NCI-H1694 treated with DMSO at 0.1 percent for 48 hours (cell line): Measurements from ENCODE around the gene KLRG1.

Experiments
- DNase-seq: peaks from one replicate; lab custom pipeline; 2025; lab: John Stamatoyannopoulos, UW

The KLRG1 gene

DNA sequence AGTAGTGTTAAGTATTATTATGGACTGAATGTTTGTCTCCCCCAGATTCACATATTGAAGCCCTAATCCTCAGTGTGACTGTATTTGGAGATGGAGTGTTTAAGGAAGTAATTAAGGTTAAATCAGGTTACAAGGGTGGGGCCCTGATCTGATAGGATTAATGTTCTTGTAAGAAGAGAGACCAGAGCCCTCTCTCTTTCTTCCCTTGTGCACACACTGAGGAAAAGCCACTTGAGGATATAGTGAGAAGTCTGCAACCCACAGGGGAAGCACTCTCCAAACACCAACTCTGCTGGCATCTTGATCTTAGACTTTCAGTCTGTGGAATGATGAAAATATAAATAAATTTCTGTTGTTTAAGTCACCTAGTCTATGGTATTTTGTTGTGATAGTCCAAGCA is 2.2 kb upstream of the KLRG1 start:
- DNase-seq = no peak

DNA sequence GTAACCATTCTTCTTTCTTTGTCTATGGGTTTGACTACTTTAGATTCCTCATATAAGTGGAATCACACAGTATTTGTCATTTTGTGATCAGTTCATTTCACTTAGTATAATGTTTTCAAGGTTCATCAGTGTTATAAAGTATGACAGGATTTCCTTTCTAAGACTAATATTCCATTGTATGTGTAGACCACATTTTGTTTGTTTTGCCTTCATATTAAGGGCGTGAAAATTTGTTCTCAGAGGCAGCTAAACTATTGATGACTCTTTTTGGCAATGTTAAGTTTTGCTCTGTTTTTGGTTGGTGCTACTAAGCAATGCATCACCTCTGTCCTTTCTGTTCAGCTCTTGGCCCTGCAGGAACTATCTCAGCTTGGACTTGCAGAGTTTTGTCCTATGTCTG is 1.7 kb upstream of the KLRG1 start:
- DNase-seq = no peak

DNA sequence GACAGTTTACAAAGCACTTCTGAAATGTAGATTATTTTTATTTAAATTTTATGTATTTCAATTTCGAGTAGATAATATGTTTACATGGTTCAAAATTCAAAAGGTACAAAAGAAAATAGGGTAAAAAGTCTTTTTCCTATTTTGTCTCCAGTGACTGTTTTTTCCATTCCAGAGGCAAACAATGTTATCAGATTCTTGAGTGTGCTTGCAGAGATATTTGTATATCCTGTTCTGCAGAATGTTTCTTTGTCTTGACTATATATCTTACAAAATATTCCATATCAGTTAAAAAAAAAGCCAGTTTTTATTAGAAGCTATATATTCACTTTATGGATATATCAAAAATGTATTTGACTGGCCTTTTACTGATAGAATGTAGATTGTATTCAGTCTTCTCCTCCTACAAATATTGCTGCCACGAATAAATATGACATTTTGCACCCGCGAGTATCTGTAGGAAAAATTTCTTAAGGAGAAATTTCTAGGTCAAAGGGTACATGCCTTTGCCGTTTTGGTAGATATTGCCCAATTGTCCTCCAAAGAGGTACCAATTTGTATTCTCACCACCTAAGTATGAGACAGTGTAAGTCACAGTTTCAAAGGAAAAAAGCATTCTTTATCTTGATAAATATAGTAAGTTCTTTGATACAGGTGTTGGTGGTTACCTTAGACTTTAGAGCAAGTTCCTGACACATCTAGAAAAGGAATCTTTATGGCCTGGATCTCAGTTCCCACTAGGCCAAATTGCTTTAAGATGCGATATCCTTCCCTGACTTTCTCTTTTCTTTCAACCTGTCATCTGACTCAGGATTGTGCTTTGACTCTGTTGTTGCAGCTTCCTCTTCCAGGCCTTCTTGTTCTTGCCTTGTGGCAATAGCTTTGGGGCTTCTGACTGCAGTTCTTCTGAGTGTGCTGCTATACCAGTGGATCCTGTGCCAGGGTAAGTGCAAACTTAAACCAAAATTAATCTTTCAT is 2.3 kb downstream of the KLRG1 start:
- no peak for DNase-seq

DNA sequence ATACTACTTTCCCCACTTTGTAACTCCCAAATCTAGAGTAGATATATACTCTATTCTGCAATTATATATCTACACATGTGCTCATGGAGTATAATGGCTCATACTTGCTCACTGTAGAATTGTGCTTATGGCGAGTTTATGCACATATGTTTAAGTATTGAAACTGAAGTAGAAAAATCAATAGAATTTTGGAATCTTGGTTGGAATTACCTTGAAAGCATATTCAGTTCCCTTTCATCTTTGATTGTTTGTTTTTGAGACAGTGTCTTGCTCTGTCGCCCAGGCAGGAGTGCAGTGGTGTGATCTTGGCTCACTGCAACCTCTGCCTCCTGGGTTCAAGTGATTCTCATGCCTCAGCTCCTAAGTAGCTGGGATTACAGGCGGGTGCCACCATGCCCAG is 4.5 kb downstream of the KLRG1 start:
- DNase-seq = no peak

DNA sequence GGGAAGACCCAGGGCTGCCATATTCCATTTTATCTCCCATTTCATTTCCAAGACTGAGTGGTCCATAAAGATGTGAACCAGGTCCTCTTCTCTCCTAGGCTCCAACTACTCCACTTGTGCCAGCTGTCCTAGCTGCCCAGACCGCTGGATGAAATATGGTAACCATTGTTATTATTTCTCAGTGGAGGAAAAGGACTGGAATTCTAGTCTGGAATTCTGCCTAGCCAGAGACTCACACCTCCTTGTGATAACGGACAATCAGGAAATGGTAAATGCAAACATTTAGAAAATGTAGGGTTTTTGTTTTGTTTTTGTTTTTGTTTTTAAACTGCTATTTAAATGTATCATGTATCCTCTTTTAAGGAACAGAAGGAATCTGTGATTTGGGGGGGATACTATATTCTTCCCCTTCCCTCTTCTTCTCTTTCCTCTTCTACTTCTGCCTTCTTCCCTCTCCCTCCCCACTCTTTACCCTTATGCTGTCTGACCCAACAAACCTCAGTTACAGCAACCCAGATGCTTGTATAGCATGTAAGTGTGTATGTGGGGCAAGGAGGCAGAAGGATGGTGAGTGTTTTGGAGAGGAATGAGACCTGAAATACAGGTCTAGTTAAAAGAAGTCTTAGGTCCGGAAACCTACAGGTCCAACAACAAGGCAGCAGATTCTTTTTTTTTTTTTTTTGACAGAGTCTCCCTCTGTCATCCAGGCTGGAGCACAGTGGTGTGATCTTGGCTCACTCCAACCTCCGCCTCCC is 5.9 kb downstream of the KLRG1 start:
- no peak for DNase-seq

DNA sequence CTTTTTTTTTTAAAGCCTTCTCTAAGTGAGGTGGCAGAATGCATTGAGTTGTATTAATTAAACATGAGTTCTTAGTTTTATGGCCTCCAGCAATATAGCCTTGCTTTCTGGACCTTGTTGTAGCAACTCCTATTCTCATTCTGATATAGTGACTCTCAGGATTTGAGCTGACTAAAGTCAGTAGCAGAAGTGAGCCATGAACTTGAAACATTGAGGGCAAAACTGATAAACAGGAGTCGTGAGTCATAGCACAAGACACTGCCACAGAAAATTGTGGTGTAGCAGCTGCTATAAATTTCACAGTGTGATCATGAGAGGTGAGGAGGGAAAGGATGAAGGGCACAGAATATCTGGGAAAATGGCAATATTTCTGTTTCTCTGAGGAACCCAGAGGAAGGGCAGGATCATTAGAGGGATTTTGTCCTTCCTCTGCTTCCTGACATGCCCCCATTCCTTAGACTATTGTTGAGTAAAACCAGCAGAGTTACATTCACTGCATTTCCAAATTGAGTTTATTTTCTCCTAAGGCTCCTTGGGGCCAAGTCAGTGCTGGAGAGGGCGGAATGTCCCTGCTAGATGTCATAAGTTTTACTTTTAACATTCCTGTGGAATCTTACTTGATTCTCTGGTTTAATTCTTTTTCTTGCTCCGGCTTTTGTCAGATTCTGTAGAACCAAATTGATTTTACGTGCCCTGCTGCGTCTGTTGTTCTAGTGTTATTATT is 7.5 kb downstream of the KLRG1 start:
- DNase-seq = no peak

DNA sequence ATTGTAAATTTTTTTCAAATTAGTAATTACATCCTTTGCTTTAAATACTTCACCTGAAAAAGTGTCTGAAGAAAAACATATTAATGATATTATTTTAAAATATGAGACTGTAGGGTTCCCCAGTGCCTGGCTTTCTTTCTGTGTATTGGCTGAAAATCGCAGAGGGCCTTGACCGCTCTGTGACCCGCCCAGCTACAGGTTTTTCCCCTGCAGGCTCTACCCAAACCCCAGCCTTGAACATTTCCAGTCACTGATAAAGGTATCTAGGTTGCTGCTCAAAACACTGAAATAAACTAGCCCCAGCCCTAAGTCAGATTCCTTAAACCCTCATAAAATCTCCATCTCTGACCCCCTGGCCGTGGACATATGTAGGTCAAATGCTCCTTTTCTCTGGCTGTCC is 11.9 kb downstream of the KLRG1 start:
- no peak for DNase-seq

DNA sequence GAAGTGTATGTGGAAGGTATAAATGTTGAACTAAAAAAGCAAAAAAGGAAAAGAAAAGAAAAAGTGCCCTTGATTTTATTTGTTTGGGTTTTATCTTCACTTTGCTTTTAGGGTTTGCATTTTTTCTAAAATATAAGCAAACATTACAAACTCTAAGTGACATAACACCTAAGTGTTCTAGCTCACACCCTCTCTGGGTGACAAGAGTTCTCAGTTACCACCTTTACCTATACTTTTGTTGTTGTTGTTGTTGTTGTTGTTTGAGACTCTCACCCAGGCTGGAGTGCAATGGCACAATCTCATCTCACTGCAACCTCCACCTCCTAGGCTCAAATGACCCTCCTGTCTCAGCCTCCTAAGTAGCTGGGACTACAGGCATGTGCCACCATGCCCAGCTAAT is 13.0 kb downstream of the KLRG1 start:
- no peak for DNase-seq

DNA sequence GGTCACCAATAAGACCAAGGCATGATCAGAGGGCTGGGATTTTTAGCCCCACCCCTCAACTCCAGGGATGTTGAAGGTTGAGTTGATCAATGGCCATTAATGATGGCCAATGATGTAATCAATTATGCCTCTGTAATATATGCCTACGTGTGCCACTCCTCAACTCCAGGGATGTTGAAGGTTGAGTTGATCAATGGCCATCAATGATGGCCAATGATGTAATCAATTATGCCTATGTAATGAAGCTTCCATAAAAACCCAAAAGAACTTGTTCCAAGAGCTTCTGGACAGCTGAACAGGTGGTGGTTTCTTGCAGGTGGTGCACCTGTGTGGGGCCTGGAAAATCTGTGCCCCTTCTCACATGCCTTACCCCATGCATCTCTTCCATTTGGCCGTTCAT is 33.2 kb downstream of the KLRG1 start:
- no peak for DNase-seq

DNA sequence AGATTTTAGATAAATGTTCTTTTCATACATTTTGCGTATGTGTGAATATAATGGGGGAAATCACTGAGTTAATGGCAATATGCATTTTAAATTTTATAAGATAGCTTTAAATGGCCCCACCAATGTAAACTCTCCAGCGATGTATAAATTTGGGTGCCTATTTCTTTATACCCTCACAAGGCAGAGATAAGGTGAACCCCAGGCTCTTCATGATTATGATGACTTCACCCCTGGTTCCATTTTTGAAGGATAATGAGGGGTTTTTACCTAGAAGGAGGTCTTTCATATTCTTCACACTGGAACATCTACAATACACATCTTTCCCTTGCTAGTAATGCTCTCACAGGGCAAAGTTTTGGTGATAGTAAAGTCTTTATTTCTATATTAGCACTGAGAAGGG is 35.2 kb downstream of the KLRG1 start:
- no peak for DNase-seq

DNA sequence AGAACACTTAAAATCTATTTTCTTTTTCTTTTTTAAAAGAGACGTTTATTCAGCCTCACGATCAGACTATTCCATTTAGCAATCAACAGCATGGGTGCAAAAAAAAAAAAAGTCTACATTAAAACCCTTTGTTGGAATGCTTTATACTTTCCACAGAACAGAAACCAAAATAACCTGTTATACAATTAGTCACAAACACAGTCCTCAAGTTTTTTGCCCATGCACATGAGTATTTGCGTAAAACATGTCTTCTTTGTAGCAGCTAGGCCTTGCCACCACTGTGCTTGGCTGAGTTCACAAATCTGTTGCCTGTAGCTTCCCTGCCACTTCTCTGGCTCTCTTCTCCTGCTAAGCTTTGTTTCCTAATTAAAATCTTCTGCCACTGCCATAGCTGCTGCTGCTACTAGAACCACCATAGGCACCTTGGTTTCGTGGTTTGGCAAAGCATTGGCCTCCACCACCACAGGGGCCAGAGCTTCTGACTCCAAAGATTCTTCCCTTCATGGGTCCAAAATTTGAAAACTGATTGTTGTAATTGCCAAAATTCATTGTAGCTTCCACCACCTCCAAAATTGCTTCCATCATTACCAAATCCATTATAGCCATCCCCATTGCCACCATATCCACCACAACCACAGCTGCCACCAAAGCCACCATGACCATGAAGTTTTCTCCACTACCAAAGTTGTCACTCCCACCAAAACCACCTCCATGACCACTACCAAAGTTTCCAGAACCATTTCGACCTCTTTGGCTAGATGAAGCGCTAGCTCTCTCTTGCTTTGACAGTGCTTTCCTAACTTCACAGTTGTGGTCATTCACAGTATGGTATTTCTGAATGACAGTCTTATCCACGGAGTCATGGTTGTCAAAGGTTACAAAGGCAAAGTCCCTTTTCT is 38.1 kb downstream of the KLRG1 start:
- DNase-seq = no peak

DNA sequence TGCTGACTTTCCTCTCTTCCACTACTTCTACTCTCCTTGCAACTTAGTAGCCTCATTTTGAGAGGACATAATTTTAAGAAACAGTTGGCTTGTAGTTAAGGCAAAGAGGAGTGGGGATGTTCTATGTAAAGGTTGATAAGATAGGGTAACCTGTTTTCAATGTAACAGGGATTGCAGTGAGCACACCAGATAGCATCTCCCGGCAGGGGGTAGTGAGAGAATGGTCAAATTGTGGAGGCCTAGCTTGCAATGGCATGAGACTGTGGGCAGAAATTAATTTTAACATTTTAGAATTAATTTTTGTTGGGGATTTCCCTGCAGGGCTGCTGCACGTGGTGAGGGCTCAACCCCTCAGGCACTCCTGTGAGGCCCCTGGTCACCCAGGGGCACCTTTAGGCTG is 41.4 kb downstream of the KLRG1 start:
- DNase-seq = no peak

DNA sequence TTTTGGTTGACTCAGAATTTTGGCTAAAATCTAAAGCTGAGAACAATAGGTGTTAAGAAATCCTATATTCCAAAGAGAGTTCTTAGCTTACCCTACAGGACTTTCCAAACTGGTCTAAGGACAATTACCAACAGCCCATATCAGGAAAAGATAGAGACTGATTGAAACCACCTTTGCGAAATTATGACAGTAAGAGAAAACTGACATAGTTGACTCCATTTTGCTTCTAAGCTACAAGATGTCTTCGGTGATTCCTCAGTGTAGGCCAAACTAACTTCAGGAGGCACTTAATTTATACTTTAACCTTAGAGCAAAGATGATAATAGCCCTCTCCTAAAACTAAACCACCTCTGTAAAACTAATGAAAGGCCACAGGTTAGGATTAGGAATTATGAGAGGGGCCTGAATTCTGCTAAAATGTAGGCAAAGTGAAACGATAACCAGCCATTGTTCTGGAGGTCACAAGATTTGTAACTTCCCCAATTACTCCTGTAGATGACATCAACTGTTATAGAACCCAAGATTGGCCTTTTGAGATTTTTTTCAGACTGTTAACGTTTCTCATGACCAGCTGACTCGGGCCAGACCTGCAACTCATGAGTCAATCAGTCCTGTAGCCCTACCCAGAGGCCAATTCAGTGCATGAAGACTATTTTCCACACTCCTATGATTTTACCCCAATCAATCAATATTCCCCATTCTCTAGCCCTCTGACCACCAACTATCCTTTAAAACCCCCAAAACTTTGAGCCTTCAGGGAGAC is 43.0 kb downstream of the KLRG1 start:
- DNase-seq = no peak

DNA sequence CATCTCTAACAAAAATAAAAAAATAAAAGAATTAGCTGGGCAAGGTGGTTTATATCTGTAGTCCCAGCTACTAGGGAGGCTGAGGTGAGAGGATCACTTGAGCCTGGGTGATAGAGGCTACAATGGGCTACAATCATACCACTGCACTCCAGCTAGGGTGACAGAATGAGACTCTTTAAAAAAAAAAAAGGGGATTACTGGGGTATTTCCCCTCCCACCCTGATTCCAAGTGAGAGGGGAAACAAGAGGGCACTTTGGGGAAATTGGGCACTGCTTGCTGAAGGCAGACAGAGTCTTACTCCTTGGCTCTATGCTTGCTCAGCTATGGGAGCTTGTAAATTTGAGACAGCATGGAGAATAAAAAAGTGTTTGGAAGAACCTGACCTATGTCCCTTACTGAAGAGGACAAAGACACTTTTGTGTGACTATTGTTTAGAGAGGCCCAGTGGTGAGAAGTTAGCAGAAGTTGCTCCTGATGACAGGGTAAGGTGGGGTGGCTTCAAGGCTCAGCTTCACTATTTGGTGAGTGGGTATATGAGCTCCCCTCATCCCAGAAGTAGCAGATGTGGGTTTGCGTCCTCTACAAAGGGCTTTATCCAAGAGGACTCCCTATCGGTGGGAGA is 44.0 kb downstream of the KLRG1 start:
- DNase-seq = no peak

DNA sequence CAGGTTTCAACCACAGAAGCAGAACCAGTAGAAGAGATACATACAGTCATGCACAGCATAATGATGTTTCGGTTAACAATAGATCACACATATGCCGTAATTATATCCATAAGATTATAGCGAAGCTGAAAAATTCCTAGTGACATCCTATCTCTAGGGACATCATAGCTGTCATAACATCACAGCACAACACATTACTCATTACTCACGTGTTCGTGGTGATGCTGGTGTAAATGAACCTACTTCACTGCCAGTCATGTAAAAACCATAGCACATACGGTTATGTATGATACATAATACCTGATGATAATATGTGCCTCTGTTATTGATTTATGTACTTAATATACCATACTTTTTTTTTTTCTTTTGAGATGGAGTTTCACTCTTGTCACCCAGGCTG is 44.7 kb downstream of the KLRG1 start:
- no peak for DNase-seq

DNA sequence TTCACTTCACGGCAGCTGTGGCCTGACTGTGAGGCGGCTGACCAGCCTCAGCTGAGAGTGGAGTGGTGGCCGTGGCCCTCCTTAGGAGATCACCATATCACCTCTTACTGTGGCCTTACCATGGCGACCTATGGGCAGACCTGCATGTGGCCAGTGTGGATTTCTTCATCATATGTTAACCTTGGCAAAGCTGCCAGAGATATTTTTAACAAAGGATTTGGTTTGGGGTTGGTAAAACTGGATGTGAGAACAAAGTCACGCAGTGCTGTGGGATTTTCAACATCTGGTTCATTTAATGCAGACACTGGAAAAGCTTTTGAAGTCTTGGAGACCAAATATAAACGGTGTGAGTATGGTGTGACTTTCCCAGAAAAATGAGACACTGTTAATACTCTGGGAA is 46.9 kb downstream of the KLRG1 start:
- DNase-seq = no peak

DNA sequence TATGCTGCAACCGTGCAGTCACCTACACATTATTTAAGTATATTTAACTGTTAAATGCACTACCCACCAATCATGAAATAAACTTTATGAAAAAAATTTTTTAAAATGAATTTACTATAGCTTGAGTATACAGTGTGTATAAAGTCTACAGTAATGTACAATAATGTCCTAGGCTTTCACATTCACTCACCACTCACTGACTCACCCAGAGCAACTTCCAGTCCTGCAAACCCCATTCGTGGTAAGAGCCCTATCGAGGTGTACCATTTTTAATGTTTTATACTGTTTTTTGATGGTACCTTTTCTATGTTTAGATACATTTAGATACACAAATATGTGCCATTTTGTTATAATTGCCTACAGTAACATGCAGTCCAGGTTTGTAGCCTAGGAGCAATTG is 48.1 kb downstream of the KLRG1 start:
- no peak for DNase-seq

DNA sequence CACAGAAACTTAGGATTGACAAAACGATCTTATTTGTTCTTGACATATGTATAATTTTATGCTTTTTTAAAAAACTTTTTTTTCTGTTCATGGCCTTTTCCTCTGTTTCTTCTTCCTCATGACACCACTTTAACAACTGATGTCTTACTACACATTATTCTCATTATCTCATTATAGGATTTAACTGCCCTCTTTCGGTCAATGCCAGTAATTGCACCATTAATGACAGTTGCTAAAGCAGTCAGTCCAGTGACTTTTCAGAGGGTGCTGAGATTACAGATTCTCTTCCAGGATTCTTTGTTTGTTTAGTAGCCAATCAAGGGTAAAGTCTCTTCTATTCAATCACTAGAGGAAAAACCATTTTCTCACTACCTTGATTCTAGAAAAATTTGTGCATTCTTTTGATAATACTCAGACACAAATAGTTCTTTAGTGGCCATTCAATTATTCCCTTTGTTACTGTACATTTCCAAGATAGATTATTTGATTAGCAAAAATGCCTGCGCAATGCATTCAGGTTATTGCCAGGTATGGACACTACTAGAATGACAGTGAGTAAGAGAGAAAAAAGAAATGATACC is 50.1 kb downstream of the KLRG1 start:
- peak; percentile 50 for DNase-seq

DNA sequence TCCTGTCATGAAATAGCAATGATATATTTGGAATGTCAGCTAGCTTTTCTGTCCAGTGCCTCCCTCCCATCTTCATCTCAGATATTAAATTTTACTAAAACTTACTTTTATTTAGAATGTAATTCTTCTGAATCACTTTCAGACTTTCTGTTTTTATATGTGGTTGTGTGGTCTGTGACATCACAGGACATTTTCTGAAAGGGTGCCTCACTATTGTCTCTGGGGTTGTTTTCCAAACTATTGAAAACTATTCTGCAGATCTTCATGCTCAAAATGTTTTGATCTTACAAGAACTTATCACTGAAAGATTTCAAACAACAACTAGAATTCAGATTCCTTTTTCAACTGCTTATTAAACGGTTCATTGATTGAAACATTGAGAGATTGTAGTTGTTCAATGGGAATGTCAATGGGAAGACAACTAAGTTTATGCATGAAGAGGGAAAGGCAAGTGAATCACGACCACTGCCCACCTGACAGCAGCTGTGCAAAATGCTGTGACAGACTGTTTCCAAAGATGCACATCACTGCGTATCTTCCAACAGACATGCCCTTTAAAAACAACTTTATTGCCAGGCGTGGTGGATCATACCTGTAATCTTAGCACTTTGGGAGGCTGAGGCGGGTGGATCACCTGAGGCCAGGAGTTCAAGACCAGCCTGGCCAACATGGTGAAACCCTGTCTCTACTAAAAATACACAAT is 51.3 kb downstream of the KLRG1 start:
- no peak for DNase-seq
